ENCODE results near the gene TUBGCP3.

DNA sequence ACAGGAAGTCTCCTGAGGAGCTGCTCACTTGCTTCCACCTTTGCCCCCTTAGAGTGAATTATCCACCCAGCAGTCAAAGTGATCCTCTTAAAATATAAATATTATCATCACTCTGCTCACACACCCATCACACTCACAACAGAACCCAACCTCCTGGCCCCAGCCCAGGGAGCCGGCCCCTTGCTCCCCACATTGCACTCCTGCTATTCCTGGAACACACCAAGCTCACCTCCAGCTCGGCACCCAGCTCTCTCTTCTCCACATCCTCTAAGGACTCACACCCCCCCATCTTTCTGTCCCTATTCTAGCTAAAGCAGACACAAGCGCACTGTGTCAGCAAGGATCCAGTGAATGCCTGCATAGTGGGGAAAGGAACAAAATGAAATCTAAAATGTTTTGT, 7.0 kb downstream of the TUBGCP3 start:
- TF ChIP-seq, protein P1, sequence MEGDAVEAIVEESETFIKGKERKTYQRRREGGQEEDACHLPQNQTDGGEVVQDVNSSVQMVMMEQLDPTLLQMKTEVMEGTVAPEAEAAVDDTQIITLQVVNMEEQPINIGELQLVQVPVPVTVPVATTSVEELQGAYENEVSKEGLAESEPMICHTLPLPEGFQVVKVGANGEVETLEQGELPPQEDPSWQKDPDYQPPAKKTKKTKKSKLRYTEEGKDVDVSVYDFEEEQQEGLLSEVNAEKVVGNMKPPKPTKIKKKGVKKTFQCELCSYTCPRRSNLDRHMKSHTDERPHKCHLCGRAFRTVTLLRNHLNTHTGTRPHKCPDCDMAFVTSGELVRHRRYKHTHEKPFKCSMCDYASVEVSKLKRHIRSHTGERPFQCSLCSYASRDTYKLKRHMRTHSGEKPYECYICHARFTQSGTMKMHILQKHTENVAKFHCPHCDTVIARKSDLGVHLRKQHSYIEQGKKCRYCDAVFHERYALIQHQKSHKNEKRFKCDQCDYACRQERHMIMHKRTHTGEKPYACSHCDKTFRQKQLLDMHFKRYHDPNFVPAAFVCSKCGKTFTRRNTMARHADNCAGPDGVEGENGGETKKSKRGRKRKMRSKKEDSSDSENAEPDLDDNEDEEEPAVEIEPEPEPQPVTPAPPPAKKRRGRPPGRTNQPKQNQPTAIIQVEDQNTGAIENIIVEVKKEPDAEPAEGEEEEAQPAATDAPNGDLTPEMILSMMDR (IDR thresholded peaks at IDR 0.05): no peak
- no peak for TF ChIP-seq POLR2A (IDR thresholded peaks at IDR 0.05)

All from uterus (tissue), 2 donors.